Left renal cortex interstitium (tissue), 4 donors: ENCODE data around the gene HSBP1. TPM values are rescaled to one million over a fixed set of nuclear protein-coding genes. Genes with fewer than 3 reads are reported as not detected.

Source experiments
- DNase-seq, 4 donors: peaks; one replicate each; pipeline ENCODE4 v3.0.0-alpha.2; 2013; ENCODE audit warnings: low read depth in 4 of 4, low spot score in 2 of 4, missing footprints in 1 of 4
- polyA plus RNA-seq, 4 donors: library from polyadenylated mRNA; unstranded; fragments of 120-200 nt; gene quantifications; one replicate each; pipeline ENCODE4 v1.2.1, GENCODE V29; 2013; ENCODE audit not compliant: insufficient read length in 4 of 4

Gene HSBP1
- polyA plus RNA-seq, 4 donors, result 184 to 231 (median 206) TPM

- DNase-seq, result no peak
Observed at GRCh38 chr16:83802554-83803205, 5.1 kb upstream of the HSBP1 start.

GRCh38 chr16:83803811-83804210 lies 4.0 kb upstream of the HSBP1 start:
- no peak for DNase-seq

- no peak for DNase-seq
Observed at GRCh38 chr16:83804366-83804765, 3.4 kb upstream of the HSBP1 start.

- no peak for DNase-seq
Observed at GRCh38 chr16:83806036-83806435, 1.7 kb upstream of the HSBP1 start.

- DNase-seq, result no peak
Observed at GRCh38 chr16:83806731-83807130, 1.0 kb upstream of the HSBP1 start.

GRCh38 chr16:83807327-83807709 lies 460 bp upstream of the HSBP1 start:
- no peak for DNase-seq

- no peak for DNase-seq
Observed at GRCh38 chr16:83808573-83809014, 816 bp downstream of the HSBP1 start.

GRCh38 chr16:83809092-83809491 lies 1.3 kb downstream of the HSBP1 start:
- DNase-seq, result no peak

- DNase-seq, result no peak
Observed at GRCh38 chr16:83810901-83811300, 3.1 kb downstream of the HSBP1 start.

- no peak for DNase-seq
Observed at GRCh38 chr16:83813823-83814658, 6.3 kb downstream of the HSBP1 start.

GRCh38 chr16:83814659-83814985 lies 6.8 kb downstream of the HSBP1 start:
- DNase-seq, result no peak

GRCh38 chr16:83817022-83817421 lies 9.2 kb downstream of the HSBP1 start:
- DNase-seq, result no peak

- DNase-seq, result no peak
Observed at GRCh38 chr16:83818276-83818675, 10.5 kb downstream of the HSBP1 start.

GRCh38 chr16:83819361-83819760 lies 11.6 kb downstream of the HSBP1 start:
- no peak for DNase-seq

- DNase-seq, result peak in 1 of 4 donors; percentile 59
Observed at GRCh38 chr16:83826146-83826913, 18.6 kb downstream of the HSBP1 start.

GRCh38 chr16:83830091-83830768 lies 22.5 kb downstream of the HSBP1 start:
- DNase-seq, result no peak

- DNase-seq, result no peak
Observed at GRCh38 chr16:83830769-83831455, 23.1 kb downstream of the HSBP1 start.

GRCh38 chr16:83831456-83831987 lies 23.7 kb downstream of the HSBP1 start:
- no peak for DNase-seq

- DNase-seq, result no peak
Observed at GRCh38 chr16:83833921-83834320, 26.1 kb downstream of the HSBP1 start.
